Right cardiac atrium (tissue), 5 donors: ENCODE data around the gene CBLB. TPM values are rescaled to one million over a fixed set of nuclear protein-coding genes. Genes with fewer than 3 reads are reported as not detected.
A peak's percentile ranks its signal among the peaks of the same experiment; 100 is the strongest.

ENCODE experiments used
- ATAC-seq, 2 donors: fragments of 200-7000 bp; cut with Tn5 transposase; one replicate each; pipeline versions ENCODE4 v1.8.0 to v1.9.1; 2020; ENCODE audit warnings: moderate library complexity in 2 of 2, mild to moderate bottlenecking in 1 of 2
- DNase-seq, 3 donors: peaks; one replicate each; pipeline ENCODE4 v3.0.0-alpha.2; 2020
- H3K27ac ChIP-seq: one replicate; pipeline ENCODE4 v1.5.1; 2013; ENCODE audit warnings: mild to moderate bottlenecking, low read length, control low read depth, moderate library complexity
- H3K27me3 ChIP-seq: one replicate; pipeline ENCODE4 v1.6.1; 2013; ENCODE audit not compliant: control insufficient read depth, insufficient read depth
- H3K4me1 ChIP-seq: one replicate; pipeline ENCODE4 v1.6.1; 2013; ENCODE audit warnings: low read length; ENCODE audit not compliant: control insufficient read depth, insufficient read depth
- H3K4me3 ChIP-seq: one replicate; pipeline ENCODE4 v1.5.1; 2013; ENCODE audit warnings: low read length, control low read depth
- H3K9me3 ChIP-seq: one replicate; pipeline ENCODE4 v1.6.1; 2013; ENCODE audit warnings: low read length; ENCODE audit not compliant: control insufficient read depth
- WGBS: extraction: QIAGEN DNeasy Blood & Tissue Kit; methylation state at CpG from one replicate; pipeline ENCODE4 v1.1.7; 2013; 5-methylcytosine and 5-hydroxymethylcytosine counted together
- intact Hi-C, 4 donors: fragments of 100-400 bp; cut with DNase I; formaldehyde crosslinking; loops; one replicate each; pipeline versions ENCODE4 v1.11.0 to v1.14.0; 2022 to 2023
- polyA plus RNA-seq: library from polyadenylated mRNA; stranded (reverse); fragments of 200-250 nt; gene quantifications from one replicate; pipeline ENCODE4 v1.2.3, GENCODE V29; 2013
- total RNA-seq, 4 donors: library from RNA; stranded (reverse); fragmentation: NEBNext Ultra II Directional; extraction: Animal tissue kit (Norgen Biotek cat#: 25700); gene quantifications; one replicate each; pipeline ENCODE4 v1.2.1, GENCODE V29; 2021
- donor health status: healthy with polysubstance abuse.
- donor health status: DM: no; HTN: yes; CAD: no.
- donor health status: DM: no; HTN: no; CAD: no.
- donor health status: DM: no; HTN: yes; CAD: no; lungs with severe emphysema.
- donor health status: DM: yes; HTN: yes; CAD: no.

CBLB gene
- total and polyA plus RNA-seq, 5 donors, result 18.0 to 45.0 (median 43.0) TPM

DNA sequence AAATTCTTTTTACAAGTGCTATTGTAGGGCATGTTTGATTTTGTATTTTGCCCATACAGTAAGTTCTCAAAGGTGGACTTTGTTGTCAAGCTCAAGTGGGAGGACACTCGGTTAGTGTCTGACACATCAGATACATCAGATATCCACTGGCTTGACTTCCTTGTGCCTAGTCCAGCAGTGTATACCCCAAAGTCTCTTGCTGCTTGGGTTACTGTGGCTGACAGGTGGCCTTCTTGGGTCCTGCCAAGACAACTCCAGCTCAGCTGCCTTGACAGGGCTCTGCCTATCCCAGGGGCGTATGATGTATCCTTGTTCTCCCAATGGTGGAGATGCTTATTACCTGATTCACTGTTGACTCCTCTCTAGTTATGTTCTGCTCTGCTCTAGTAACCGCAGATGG is 214.9 kb downstream of the CBLB start:
- Histone ChIP-seq H3K27me3 (no peaks in the 10 kb centered on the region), H3K4me1 (no peaks in the 10 kb centered on the region), H3K27ac (no peak overlapping the region), H3K9me3 (no peaks in the 10 kb centered on the region), H3K4me3 (no peak overlapping the region)
- WGBS, result 85% methylated on average over 3 of the region's 3 CpGs
- ATAC-seq (no peak), DNase-seq (peak in 1 of 3 donors; percentile 39)
- intact Hi-C loops, result no loop called here

DNA sequence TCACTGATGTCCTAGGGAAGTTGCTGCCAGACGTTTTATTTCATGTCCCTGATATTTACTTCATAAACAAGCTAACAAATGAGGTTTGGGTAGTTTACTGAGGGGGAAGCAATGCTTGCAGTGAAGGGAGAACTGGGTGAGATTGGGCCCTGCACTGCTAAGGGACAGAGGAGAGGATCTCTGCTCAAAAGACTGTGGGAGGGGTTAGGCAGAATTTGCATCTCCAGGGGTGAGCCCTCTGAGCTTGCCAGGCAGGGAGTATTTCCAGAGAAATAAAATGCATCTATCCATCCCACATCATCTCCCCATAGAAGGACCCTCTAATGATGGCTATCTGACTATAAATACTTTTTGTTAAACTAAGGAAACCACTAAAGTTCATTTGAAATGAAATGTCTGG is 215.6 kb downstream of the CBLB start:
- no peaks in the 10 kb centered on the region for H3K9me3 ChIP-seq
- no peak overlapping the region for H3K4me3 ChIP-seq
- H3K4me1 ChIP-seq, result peaks cover 1% of the 10 kb centered on the region
- ATAC-seq, result no peak
- H3K27ac ChIP-seq, result no peak overlapping the region
- WGBS, result 45% methylated on average over 1 of the region's 1 CpG
- H3K27me3 ChIP-seq, result no peaks in the 10 kb centered on the region
- DNase-seq, result no peak
- intact Hi-C loops, result no loop called here

DNA sequence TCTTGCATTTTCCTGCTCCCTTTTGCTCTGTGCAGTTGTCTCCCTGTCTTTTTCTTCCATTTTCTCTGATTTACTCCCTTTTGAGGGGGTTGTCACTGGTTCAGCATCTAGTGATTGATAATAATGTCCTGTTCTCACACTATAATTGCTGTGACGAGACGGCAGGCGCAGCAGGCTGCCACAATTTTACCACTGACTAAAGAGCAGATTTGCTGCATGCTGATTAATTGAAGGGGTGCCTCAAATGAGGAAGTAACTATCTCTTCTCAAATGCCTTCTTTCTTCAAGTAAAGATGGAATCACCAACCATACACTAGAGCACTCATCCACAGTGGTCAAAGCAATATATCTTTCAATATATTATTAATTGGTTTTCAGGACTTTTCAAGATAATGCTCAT is 219.3 kb downstream of the CBLB start:
- no peak overlapping the region for H3K27ac ChIP-seq
- 53% methylated on average over 3 of the region's 3 CpGs for WGBS
- no peak for ATAC-seq
- H3K4me1 ChIP-seq, result peaks cover 3% of the 10 kb centered on the region
- no peak for DNase-seq
- H3K27me3 ChIP-seq, result no peaks in the 10 kb centered on the region
- no peak overlapping the region for H3K4me3 ChIP-seq
- intact Hi-C loops, result no loop called here
- H3K9me3 ChIP-seq, result no peaks in the 10 kb centered on the region

DNA sequence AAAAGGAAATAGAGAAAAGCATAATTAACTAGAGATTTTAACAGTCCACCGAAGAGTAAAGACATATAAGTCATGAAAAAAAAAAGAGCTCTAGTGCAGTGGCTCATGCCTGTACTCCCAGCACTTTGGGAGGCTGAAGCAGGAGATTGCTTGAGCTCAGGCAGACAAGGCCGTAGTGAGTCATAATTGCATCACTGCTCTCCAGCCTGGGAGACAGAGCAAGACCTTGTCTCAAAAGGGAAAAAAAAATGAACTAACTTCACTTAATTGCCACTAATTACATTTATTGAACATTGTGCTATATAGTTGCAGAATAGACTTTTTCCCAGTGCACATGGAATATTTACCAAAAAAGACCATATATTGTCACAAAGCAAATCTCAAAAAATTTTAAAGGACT is 221.8 kb downstream of the CBLB start:
- 73% methylated on average over 2 of the region's 2 CpGs for WGBS
- peak in 2 of 3 donors; percentile 20 to 22 for DNase-seq

DNA sequence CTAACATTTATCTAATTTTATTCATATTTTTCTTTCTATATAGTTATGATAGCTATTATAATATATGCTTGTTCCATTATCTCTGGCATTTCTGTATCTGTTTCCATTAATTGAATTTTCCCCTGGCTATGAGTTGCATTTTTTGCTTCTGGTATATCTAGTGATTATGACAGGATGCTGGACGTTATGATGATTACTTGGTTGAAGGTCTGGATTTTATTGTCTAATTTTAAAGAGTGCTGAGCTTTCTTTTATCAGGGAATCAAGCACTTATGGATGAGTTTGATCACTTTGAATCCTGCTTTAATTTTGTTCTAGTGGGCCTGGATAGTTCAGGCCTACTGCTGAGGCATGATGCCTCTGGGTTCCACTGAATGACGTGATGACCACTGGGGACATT is 229.7 kb downstream of the CBLB start:
- Histone ChIP-seq H3K27me3 (no peaks in the 10 kb centered on the region), H3K9me3 (no peaks in the 10 kb centered on the region), H3K4me1 (no peaks in the 10 kb centered on the region), H3K27ac (no peak overlapping the region), H3K4me3 (no peak overlapping the region)
- intact Hi-C loops, result no loop called here
- DNase-seq (no peak), ATAC-seq (no peak)
- WGBS, result 75% methylated on average over 2 of the region's 2 CpGs

More for the DNA sequence above, 221.8 kb downstream of the CBLB start:
- Histone ChIP-seq H3K9me3 (no peaks in the 10 kb centered on the region), H3K4me3 (no peak overlapping the region), H3K27ac (no peak overlapping the region), H3K27me3 (no peaks in the 10 kb centered on the region), H3K4me1 (peaks cover 3% of the 10 kb centered on the region)
- peak; percentile 45 to 64 for ATAC-seq
- intact Hi-C loops, result no loop called here

DNA sequence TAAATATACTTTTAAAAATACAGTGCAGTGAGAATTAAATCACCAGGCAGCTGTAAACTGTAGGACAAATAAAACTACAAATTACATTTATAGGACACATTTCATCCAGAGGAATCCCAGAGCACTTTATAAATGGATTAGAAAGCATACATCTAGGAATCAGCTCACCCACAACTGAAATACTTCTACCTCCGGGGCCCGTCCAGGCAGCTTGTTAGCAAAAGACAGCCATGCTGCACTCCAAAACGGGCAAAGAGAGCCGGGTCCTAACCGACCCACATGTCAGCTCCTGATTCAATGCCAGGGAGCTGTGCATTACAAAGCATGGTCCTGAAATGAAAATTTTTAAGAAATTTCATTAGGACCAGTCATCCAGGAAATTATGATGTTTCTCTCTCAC is 234.1 kb downstream of the CBLB start:
- intact Hi-C loops, result no loop called here
- ATAC-seq, result no peak

DNA sequence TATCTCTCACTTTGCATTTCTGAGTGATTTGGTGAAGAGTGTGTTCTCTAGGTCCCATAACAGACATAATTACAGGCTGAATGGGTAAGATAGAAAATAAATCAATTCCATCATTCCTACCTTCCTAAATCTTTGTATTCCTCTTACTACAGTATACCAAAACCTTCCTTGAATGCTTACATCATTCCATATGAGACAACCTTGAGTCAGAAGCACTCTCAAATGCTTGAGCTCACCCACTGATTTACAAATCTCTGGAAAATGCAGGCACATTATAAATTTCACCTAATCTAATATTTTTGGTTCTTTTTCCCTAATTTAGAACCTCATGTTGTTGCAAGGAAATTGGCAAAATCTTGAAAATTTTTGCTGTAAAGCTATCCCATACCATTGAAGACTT is 239.1 kb downstream of the CBLB start:
- H3K9me3 ChIP-seq, result no peaks in the 10 kb centered on the region
- no peaks in the 10 kb centered on the region for H3K27me3 ChIP-seq
- ATAC-seq (no peak), DNase-seq (no peak)
- intact Hi-C loops, result no loop called here
- no peak overlapping the region for H3K27ac ChIP-seq
- H3K4me1 ChIP-seq, result no peaks in the 10 kb centered on the region
- H3K4me3 ChIP-seq, result no peak overlapping the region

More for the DNA sequence above, 234.1 kb downstream of the CBLB start:
- 69% methylated on average over 5 of the region's 5 CpGs for WGBS
- Histone ChIP-seq H3K27me3 (no peaks in the 10 kb centered on the region), H3K9me3 (no peaks in the 10 kb centered on the region), H3K4me1 (no peaks in the 10 kb centered on the region), H3K4me3 (no peak overlapping the region), H3K27ac (no peak overlapping the region)
- DNase-seq, result no peak

DNA sequence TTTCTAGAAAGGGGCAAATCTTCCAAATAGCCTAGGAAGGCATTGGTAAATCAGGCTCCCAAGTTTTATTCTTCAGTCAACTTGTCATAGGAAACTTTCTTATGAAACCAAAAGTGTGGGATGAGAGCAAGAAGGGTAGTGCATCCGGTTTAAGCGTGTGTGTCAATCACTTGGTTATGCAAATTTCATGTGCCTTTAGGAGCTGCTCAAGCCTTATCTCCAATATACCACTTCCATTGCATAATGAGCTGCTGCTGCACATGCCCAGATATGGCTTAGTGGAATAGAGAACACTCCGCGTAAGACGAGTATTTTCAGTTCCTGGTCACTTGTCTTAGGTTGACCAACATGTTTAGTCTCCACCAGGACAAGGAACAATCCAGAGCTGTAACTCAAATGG is 242.1 kb downstream of the CBLB start:
- Histone ChIP-seq H3K27ac (no peak overlapping the region), H3K4me1 (no peaks in the 10 kb centered on the region), H3K9me3 (no peaks in the 10 kb centered on the region), H3K27me3 (no peaks in the 10 kb centered on the region), H3K4me3 (no peak overlapping the region)
- intact Hi-C loops, result no loop called here
- ATAC-seq (no peak), DNase-seq (no peak)
- 94% methylated on average over 5 of the region's 5 CpGs for WGBS

DNA sequence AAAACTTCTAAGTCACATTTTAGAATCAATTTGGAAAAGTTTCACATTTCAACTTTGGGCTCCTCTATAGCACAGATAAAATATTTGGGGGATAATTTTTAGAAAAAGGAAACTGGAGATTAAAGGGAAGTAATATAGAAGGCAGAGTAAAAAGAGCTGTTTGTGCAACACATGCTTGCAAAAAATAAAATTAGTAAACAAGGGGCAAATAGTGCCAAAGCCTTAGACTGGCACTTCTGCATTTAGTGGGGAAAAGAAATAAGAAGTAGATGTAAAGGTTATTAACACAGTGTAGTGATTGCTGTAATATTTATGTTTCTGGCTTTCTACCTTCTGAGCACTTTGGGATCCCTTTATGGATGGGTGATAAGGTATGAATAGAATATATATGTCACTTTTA is 246.6 kb downstream of the CBLB start:
- intact Hi-C loops, result no loop called here
- no peaks in the 10 kb centered on the region for H3K4me1 ChIP-seq
- DNase-seq, result no peak
- ATAC-seq, result no peak
- H3K27me3 ChIP-seq, result no peaks in the 10 kb centered on the region
- H3K27ac ChIP-seq, result no peak overlapping the region
- no peak overlapping the region for H3K4me3 ChIP-seq
- H3K9me3 ChIP-seq, result no peaks in the 10 kb centered on the region

DNA sequence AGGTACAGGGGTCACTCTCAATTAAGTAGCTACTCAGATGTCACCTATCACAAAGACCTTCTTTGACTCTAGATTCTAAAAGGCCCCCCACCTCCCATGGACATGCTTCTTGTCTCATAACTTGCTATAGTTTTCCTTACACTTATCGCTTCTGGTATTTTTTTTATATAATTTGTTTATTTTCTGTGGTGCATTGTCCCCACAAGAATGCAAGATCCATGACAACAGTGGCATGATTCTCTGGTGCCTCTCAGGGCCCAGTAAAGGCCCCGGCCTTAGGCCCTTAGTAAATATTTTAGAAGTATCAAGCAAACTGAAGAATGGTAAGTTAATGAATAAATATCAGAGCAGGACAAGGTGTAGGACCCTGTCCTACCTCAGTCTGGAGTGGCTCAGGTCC is 248.6 kb downstream of the CBLB start:
- H3K4me1 ChIP-seq, result no peaks in the 10 kb centered on the region
- DNase-seq (no peak), ATAC-seq (no peak)
- H3K4me3 ChIP-seq, result no peak overlapping the region
- no peaks in the 10 kb centered on the region for H3K9me3 ChIP-seq
- intact Hi-C loops, result no loop called here
- H3K27me3 ChIP-seq, result no peaks in the 10 kb centered on the region
- H3K27ac ChIP-seq, result no peak overlapping the region
- WGBS, result 93% methylated on average over 2 of the region's 2 CpGs

DNA sequence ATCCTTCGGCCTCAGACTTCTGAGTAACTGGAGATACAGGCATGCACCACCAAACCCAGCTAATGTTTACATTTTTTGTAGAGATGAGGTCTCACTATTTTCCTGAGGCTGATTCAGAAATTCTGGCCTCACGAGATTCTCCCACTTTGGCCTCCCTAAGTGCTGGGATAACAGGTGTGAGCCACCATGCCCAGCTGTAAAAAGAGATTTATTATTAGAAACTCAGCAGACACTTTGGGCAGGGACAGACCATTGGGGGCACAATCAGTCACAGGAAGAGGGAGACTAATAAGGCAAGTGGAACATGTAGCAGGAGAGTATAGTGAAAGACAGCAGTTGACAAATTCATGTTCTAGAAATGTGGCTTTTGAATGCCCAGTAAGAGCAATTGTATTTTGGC is 249.2 kb downstream of the CBLB start:
- no peak for ATAC-seq
- Histone ChIP-seq H3K4me1 (no peaks in the 10 kb centered on the region), H3K9me3 (no peaks in the 10 kb centered on the region), H3K4me3 (no peak overlapping the region), H3K27ac (no peak overlapping the region), H3K27me3 (no peaks in the 10 kb centered on the region)
- no peak for DNase-seq
- WGBS, result 93% methylated on average over 2 of the region's 2 CpGs
- intact Hi-C loops, result no loop called here

DNA sequence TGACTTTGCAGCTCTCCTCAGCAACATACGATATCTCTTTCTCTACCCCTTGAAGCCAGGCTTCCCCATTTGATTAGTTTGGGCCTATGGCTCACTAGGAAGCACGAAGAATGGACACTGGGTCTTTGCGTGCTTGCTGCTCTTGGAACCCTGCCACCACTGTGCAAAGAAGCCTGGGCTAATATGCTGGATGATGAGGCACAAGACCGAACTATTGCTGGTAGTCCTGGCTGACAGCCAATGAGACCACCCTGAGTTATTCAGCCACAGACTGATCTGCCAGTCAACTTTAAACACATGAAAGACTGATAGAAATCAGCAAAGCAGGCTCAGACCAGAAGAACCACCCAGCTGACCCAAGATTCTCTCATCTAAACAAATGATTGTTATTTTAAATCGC is 250.3 kb downstream of the CBLB start:
- WGBS, result 79% methylated on average over 5 of the region's 5 CpGs
- intact Hi-C loops, result no loop called here

More for the DNA sequence above, 250.3 kb downstream of the CBLB start:
- Histone ChIP-seq H3K4me3 (no peak overlapping the region), H3K4me1 (no peaks in the 10 kb centered on the region), H3K9me3 (no peaks in the 10 kb centered on the region), H3K27ac (no peak overlapping the region), H3K27me3 (no peaks in the 10 kb centered on the region)
- DNase-seq (no peak), ATAC-seq (no peak)
